ENCODE measurements around the gene IRAK3. TPM values are rescaled to one million over a fixed set of nuclear protein-coding genes. Genes with fewer than 3 reads are reported as not detected.

The IRAK3 gene
- total and polyA plus RNA-seq, 3 donors from 2014 or later = 3.1 to 7.0 (median 6.1) TPM

GRCh38 chr12:66272650-66273049, 83.6 kb downstream of the IRAK3 start:
- Histone ChIP-seq H3K9me3 (no peaks in the 10 kb centered on the region), H3K27me3 (no peaks in the 10 kb centered on the region), H3K4me1 (no peaks in the 10 kb centered on the region), H3K4me3 (no peak overlapping the region), H3K27ac (no peak overlapping the region), H3K36me3 (ENCODE audit: low read depth, missing control alignments) (no peaks in the 10 kb centered on the region)
- 66 to 67% methylated on average over 3 of the region's 3 CpGs for whole genome bisulfite sequencing, 2 donors
- TF ChIP-seq POLR2A (IDR thresholded peaks at IDR 0.05) (no peak), CTCF (IDR thresholded peaks at IDR 0.05) (no peak)
- intact Hi-C loops (cut with DNase I; ENCODE audit: low total_unique reads) = no loop called here
- DNase-seq = no peak

- H3K36me3 ChIP-seq (ENCODE audit: low read depth, missing control alignments) = no peaks in the 10 kb centered on the region
- H3K27ac ChIP-seq = no peak overlapping the region
- WGBS, 2 donors = 89 to 92% methylated on average over 1 of the region's 1 CpG
- no peak for DNase-seq
- H3K9me3 ChIP-seq = no peaks in the 10 kb centered on the region
- no peak overlapping the region for H3K4me3 ChIP-seq
- intact Hi-C loops (cut with DNase I; ENCODE audit: low total_unique reads) = no loop called here
- H3K4me1 ChIP-seq = no peaks in the 10 kb centered on the region
- no peak for TF ChIP-seq POLR2A (IDR thresholded peaks at IDR 0.05)
- no peak for TF ChIP-seq CTCF (IDR thresholded peaks at IDR 0.05)
- H3K27me3 ChIP-seq = no peaks in the 10 kb centered on the region
These were observed 84.1 kb downstream of the IRAK3 start for GRCh38 chr12:66273147-66273546.

- no peak overlapping the region for H3K27ac ChIP-seq
- no peaks in the 10 kb centered on the region for H3K4me1 ChIP-seq
- TF ChIP-seq CTCF (IDR thresholded peaks at IDR 0.05) = no peak
- no peak for TF ChIP-seq POLR2A (IDR thresholded peaks at IDR 0.05)
- no peaks in the 10 kb centered on the region for H3K36me3 ChIP-seq (ENCODE audit: low read depth, missing control alignments)
- intact Hi-C loops (cut with DNase I; ENCODE audit: low total_unique reads) = no loop called here
- H3K27me3 ChIP-seq = no peaks in the 10 kb centered on the region
- H3K4me3 ChIP-seq = no peak overlapping the region
- H3K9me3 ChIP-seq = no peaks in the 10 kb centered on the region
- no peak for DNase-seq
- 78 to 86% methylated on average over 2 of the region's 2 CpGs for WGBS, 2 donors
These were observed 86.0 kb downstream of the IRAK3 start for GRCh38 chr12:66275040-66275439.

GRCh38 chr12:66279123-66279712, 90.2 kb downstream of the IRAK3 start:
- no peaks in the 10 kb centered on the region for H3K4me1 ChIP-seq
- no peaks in the 10 kb centered on the region for H3K27me3 ChIP-seq
- peak; percentile 33 for DNase-seq
- no peaks in the 10 kb centered on the region for H3K36me3 ChIP-seq (ENCODE audit: low read depth, missing control alignments)
- intact Hi-C loops (cut with DNase I; ENCODE audit: low total_unique reads) = no loop called here
- H3K9me3 ChIP-seq = no peaks in the 10 kb centered on the region
- H3K27ac ChIP-seq = no peak overlapping the region
- TF ChIP-seq POLR2A (IDR thresholded peaks at IDR 0.05) (no peak), CTCF (IDR thresholded peaks at IDR 0.05) (peak; percentile 32 to 67 (median 61))
- 43 to 50% methylated on average over 3 of the region's 3 CpGs for WGBS, 2 donors
- H3K4me3 ChIP-seq = no peak overlapping the region

- H3K27me3 ChIP-seq = no peaks in the 10 kb centered on the region
- no peak overlapping the region for H3K4me3 ChIP-seq
- no peaks in the 10 kb centered on the region for H3K9me3 ChIP-seq
- intact Hi-C loops (cut with DNase I; ENCODE audit: low total_unique reads) = no loop called here
- no peaks in the 10 kb centered on the region for H3K4me1 ChIP-seq
- TF ChIP-seq CTCF (IDR thresholded peaks at IDR 0.05) (no peak), POLR2A (IDR thresholded peaks at IDR 0.05) (no peak)
- WGBS, 2 donors = 88 to 100% methylated on average over 1 of the region's 1 CpG
- H3K36me3 ChIP-seq (ENCODE audit: low read depth, missing control alignments) = no peaks in the 10 kb centered on the region
- no peak for DNase-seq
- H3K27ac ChIP-seq = no peak overlapping the region
These were observed 91.5 kb downstream of the IRAK3 start for GRCh38 chr12:66280561-66280960.

All from testis (tissue), 3 donors.